HG02970 (cell line): ENCODE measurements around the gene SSH2.
"Not testable (repeated sequence)": the region's sequence is repeated elsewhere in the genome, so short reads cannot be mapped to it uniquely, and the experiment has no call there.

Experiments
- ATAC-seq: cut with Tn5 transposase; IDR thresholded peaks from one replicate; pipeline ENCODE4 v1.9.1; 2021; ENCODE audit warnings: mild to moderate bottlenecking, moderate library complexity, moderate number of reproducible peaks; ENCODE audit not compliant: unreplicated experiment, low FRiP score

SSH2 gene

GRCh38 chr17:29929533-29930408, at the start of gene SSH2:
TSS of gene SSH2 (minus strand) at chr17:29930228. CDS start at chr17:29930000, 228 bp downstream.
- peak; percentile 68 for ATAC-seq

DNA sequence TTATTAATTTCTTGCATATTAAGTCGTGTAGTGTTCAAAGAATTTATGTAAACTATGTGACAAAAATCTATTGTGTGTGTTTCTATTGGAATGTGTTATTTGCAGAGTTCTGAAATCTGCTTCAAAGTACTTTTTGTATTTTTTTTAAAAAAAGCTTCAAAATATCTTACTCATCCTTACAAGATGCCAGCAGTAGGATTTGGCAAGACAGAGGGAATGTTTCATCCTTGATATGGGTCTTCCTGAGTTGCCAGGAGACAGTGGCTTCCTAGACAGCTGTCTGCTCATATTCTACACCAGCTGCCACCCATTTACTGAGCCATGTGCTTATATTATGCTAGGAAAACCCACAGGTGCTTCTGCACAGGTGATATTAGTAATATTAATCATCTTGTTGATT, 47.8 kb upstream of the SSH2 start:
- ATAC-seq, result no peak

GRCh38 chr17:29973005-29973404, 43.0 kb upstream of the SSH2 start:
- no peak for ATAC-seq

- no peak for ATAC-seq
These were observed 42.2 kb upstream of the SSH2 start for GRCh38 chr17:29972277-29972676.

- ATAC-seq, result no peak
These were observed 38.2 kb upstream of the SSH2 start for GRCh38 chr17:29968271-29968670.

DNA sequence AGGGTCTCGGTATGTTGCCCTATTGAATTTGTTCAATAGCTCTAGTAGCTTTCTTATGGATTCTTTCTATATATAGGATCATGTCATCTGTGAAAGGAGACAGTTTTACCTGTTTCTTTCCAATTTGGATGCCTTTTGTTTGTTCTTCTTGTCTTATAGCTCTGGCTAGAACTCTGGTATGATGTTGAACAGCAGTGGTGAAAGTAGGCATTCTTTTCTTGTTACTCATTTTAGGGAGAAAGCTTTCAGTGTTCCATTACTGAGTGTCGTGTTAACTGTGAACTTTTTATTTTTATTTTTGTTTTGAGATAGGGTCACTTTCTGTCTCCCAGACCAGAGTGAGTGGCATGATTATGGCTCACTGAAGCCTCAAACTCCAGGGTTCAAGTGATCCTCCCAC, 32.6 kb upstream of the SSH2 start:
- ATAC-seq, result no peak

- no peak for ATAC-seq
These were observed 29.8 kb upstream of the SSH2 start for GRCh38 chr17:29959658-29960337.

- ATAC-seq, result no peak
These were observed 29.1 kb upstream of the SSH2 start for GRCh38 chr17:29958947-29959657.

DNA sequence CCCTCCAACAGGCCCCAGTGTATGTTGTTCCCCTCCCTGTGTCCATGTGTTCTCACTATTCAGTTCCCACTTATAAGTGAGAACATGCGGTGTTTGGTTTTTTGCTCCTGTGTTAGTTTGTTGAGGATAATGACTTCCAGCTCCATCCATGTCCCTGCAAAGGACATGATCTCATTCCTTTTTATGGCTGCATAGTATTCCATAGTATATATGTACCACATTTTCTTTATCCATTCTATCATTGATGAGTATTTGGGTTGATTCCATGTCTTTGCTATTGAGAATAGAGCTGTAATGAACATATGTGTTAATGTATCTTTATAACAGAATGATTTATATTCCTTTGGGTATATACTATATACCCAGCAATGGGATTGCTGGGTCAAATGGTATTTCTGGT, 27.5 kb upstream of the SSH2 start:
- not testable (repeated sequence) for ATAC-seq

GRCh38 chr17:29956225-29956624, 26.2 kb upstream of the SSH2 start:
- no peak for ATAC-seq

- no peak for ATAC-seq
These were observed 24.4 kb upstream of the SSH2 start for GRCh38 chr17:29954405-29954804.

GRCh38 chr17:29949696-29950095, 19.7 kb upstream of the SSH2 start:
- no peak for ATAC-seq

DNA sequence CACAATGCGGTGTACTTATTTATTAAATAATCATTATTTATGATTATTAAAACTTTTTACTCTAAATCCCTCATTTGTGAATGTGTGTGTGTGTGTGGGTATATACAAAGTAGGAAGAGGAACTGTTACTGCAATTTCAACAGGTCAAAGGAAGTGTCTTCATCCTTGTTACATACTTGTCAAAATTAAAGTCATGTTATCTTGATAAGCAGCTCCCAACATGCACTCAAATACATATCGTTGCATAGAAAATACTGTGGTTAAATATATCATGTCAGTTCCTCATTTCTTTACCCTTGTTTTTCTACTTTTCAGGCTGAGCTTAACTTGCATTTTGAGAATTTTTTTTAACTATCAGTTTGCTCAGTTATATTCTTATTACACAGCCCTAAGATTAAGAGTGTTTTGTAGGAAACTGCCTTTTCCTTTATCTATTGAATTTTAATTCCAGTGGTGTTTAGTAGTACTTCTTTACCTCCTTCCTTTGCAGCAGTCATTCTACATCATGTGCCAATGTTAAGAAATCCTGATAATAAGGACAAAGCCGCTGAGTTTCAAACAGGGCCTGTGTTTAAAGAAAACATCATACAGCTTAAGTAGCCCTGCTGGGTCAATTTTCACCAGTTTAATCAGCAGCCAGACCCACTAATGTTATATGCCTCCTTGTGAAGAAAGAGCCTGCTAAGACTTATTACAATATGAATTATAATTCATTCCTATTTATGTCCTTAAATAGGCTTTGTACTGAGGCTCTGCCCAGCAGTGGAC, 18.6 kb upstream of the SSH2 start:
- ATAC-seq, result no peak

DNA sequence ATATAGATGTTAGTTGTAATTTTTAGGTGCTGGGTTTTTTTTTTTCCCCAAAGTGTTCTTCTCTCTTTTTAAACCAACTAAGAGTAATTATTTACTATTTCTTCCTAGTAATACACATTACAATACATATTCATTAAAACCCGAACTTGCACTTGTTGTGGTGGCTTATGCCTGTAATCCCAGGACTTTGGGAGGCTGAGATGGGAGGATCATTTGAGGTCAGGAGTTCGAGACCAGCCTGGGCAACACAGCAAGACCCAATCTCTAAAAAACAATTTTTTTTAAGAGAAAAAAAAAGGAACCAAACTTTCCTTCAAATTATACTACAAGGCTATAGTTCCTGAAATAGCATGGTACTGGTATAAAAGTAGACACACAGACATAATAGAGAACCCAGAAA, 15.3 kb upstream of the SSH2 start:
- ATAC-seq, result no peak

GRCh38 chr17:29941334-29941733, 11.3 kb upstream of the SSH2 start, which contains the start of gene EFCAB5:
TSS of gene EFCAB5 (plus strand) at chr17:29941634. CDS start at chr17:29941797, 163 bp downstream.
- no peak for ATAC-seq

DNA sequence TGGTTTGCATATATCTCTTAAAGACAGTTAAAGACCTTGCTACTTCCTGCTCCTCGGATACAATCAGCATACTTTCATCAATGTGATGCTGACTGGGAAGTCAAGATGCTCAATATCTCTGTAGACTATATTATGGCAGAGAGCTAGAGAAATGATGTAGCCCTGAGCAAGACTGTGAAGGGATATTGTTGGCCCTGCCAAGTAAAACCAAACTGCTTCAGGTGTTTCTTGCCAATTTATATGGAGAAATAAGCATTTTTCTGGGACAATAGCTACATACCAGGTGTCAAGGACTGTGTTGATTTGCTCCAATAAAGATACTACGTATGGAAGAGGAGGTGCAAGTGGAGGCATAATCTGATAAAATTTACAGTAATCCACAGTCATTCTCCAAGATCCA, 6.7 kb upstream of the SSH2 start:
- no peak for ATAC-seq

- not testable (repeated sequence) for ATAC-seq
These were observed 5.9 kb upstream of the SSH2 start for GRCh38 chr17:29935909-29936308.

DNA sequence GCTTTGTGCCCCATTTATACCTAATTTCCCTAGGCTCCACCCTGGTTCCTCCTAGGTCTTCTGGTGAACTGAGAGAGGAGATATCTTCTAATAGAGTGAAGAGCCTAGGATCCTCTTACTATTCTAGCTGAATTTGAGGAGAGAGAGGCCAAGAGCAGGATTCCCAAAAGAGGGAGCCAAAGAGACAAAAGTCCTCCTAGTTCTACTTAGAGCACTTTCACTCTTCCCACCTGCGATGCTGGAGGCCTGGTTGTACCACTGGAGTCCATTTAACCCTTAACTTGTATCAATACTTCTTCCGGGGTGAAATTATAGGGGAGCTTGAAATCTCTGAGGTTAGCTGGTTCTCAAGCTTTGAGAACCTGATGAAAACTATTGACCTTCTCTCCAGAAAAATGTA, 3.4 kb upstream of the SSH2 start:
- no peak for ATAC-seq

DNA sequence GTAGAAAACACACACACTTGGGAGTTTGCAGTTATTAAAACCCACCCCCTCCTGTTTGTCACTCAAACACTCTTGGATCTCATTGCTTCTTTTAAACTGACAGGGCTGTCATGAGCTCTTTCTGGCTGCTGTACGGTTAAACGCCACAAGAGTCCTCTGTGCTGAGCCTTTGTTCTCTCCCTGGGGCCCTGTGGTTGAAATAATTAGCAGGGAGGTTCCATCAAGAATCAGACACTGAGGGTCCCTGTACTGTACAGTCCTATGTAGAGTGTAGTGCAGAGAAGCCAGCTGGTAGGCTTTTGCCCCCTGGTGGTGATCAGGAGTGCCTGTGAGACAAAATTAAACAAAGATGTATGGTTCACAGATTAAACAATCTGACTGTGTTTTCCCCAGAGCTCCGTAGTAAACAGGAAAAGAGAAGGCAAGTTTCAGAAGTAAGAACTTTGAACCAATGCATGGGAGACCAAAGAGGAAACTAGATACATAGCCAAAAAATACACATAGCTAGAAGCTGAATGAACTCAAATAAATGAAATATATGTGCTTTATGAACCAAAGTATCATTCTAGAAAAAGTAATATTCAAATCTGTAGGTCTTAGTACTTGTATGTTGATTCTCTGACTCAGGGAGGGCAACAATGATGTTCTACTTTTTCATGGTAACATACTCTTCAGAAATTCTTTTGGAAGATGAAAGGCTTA, 1.4 kb upstream of the SSH2 start:
- ATAC-seq, result peak; percentile 49
